Prostate gland (tissue), 2 donors: ENCODE measurements around the gene SERPINB2.

Source experiments
- CTCF ChIP-seq, 4 experiments: fragments of 200-600 bp in 2 of 4; fragments of 450-650 bp in 2 of 4; sonication (generic) in 2 of 4; IDR thresholded peaks; 1 replicate in 3 of 4; 2 replicates in 1 of 4; pipeline ENCODE4 v1.5.1; 2016 to 2019; ENCODE audit warnings: antibody characterized with exemption in 4 of 4, mild to moderate bottlenecking in 2 of 4, moderate library complexity in 2 of 4
- POLR2A ChIP-seq: fragments of 450-650 bp; IDR thresholded peaks from one replicate; pipeline ENCODE4 v1.6.1; 2016; ENCODE audit warnings: antibody characterized with exemption, mild to moderate bottlenecking
- POLR2AphosphoS5 ChIP-seq: sonication (generic); formaldehyde crosslinking; IDR thresholded peaks from one replicate; pipeline ENCODE4 v1.6.1; 2017; ENCODE audit warnings: antibody characterized with exemption

DNA sequence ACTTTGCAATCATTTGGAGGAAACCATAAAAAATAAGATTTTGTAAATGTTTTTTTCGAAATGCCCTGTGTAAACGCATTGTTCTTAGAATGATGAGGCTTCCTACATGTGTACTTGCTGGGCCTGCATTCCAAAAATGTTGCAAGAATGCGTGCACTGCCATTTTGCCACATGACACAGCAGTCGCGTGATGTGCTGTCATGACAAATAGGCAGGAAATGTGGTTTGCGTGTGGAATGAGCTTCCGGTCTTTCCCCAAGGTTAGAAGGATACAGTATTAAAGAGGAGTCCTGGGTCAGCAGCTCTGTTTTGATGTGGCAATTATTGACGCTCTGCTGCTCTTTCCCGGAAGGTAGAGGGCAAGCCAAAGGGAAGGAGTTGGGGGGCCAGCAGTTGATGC lies 18.1 kb upstream of the SERPINB2 start:
- TF ChIP-seq CTCF (IDR thresholded peaks at IDR 0.05) (no peak), POLR2AphosphoS5 (no peak), POLR2A (no peak)
